Esophagus muscularis mucosa (tissue), 4 donors: Measurements from ENCODE around the gene CABP4. TPM values are rescaled to one million over a fixed set of nuclear protein-coding genes. Genes with fewer than 3 reads are reported as not detected.
"Not testable (repeated sequence)": the region's sequence is repeated elsewhere in the genome, so short reads cannot be mapped to it uniquely, and the experiment has no call there.

Experiments
- DNase-seq: peaks from one replicate; pipeline ENCODE4 v3.0.0-alpha.2; 2017; ENCODE audit errors: extremely low spot score
- H3K27ac ChIP-seq, 4 donors: fragments of 200-600 bp; sonication (generic); replicated peaks in 1 of 4; 1 replicate in 3 of 4; 2 replicates in 1 of 4; pipeline ENCODE4 v1.5.1; 2016 to 2019; ENCODE audit warnings: mild to moderate bottlenecking in 1 of 4
- H3K27me3 ChIP-seq, 4 donors: fragments of 200-600 bp; sonication (generic); one replicate each; pipeline versions ENCODE4 v1.5.1 to v1.6.0; 2016 to 2019
- H3K36me3 ChIP-seq, 4 donors: fragments of 200-600 bp; sonication (generic); one replicate each; pipeline ENCODE4 v1.5.1; 2016 to 2019
- H3K4me1 ChIP-seq, 4 donors: fragments of 200-600 bp; sonication (generic); one replicate each; pipeline ENCODE4 v1.5.1; 2016 to 2019
- H3K4me3 ChIP-seq, 4 donors: fragments of 200-600 bp; sonication (generic); 1 replicate in 2 of 4; 2 replicates in 2 of 4; pipeline ENCODE4 v1.5.1; 2016 to 2019; ENCODE audit warnings: mild to moderate bottlenecking in 4 of 4, moderate library complexity in 1 of 4
- H3K9me3 ChIP-seq, 4 donors: fragments of 200-600 bp; sonication (generic); 1 replicate in 3 of 4; 2 replicates in 1 of 4; pipeline ENCODE4 v1.5.1; 2016 to 2019
- CTCF ChIP-seq, 3 experiments: fragments of 200-600 bp in 2 of 3; fragments of 450-650 bp in 1 of 3; sonication (generic) in 2 of 3; IDR thresholded peaks; one replicate each; pipeline ENCODE4 v1.5.1; 2017 to 2019; ENCODE audit warnings: antibody characterized with exemption in 3 of 3, mild to moderate bottlenecking in 2 of 3, moderate library complexity in 1 of 3
- EP300 ChIP-seq: sonication (generic); formaldehyde crosslinking; IDR thresholded peaks from one replicate; pipeline ENCODE4 v1.6.1; 2017; ENCODE audit warnings: antibody characterized with exemption
- POLR2A ChIP-seq: fragments of 450-650 bp; IDR thresholded peaks from one replicate; pipeline ENCODE4 v1.6.1; 2017; ENCODE audit warnings: antibody characterized with exemption, moderate library complexity, mild to moderate bottlenecking, low read depth
- POLR2AphosphoS5 ChIP-seq, 2 donors: sonication (generic); formaldehyde crosslinking; IDR thresholded peaks; one replicate each; pipeline ENCODE4 v1.6.1; 2017; ENCODE audit warnings: antibody characterized with exemption in 2 of 2
- WGBS: methylation state at CpG from one replicate; pipeline ENCODE4 v1.1.5; 2018; 5-methylcytosine and 5-hydroxymethylcytosine counted together
- intact Hi-C: fragments of 100-400 bp; cut with DNase I; formaldehyde crosslinking; loops from one replicate; pipeline ENCODE4 v1.15.1; 2023
- total RNA-seq, 4 donors: library from RNA; depleted of rRNA; stranded (reverse); fragments of >200 nt; gene quantifications; one replicate each; pipeline versions ENCODE4 v1.1.0 to v1.2.1, GENCODE V29; 2016

CABP4 gene
- total RNA-seq, 4 donors from 2014 or later = 0.50 to 2.9 (median 1.5) TPM

- TF ChIP-seq CTCF (IDR thresholded peaks at IDR 0.05) = no peak
- TF ChIP-seq POLR2A = no peak
- no peak for TF ChIP-seq EP300
- TF ChIP-seq POLR2AphosphoS5 (IDR thresholded peaks at IDR 0.05) = no peak
- no peaks in the 10 kb centered on the region for H3K27me3 ChIP-seq
- no peaks in the 10 kb centered on the region for H3K36me3 ChIP-seq
- no peak overlapping the region for H3K27ac ChIP-seq
- no peak for DNase-seq
- peaks cover 31 to 38% (median 32%) of the 10 kb centered on the region in 4 donors for H3K4me1 ChIP-seq
- intact Hi-C loops = no loop called here
- 91% methylated on average over 8 of the region's 13 CpGs for WGBS
- no peaks in the 10 kb centered on the region for H3K9me3 ChIP-seq
- H3K4me3 ChIP-seq = no peak overlapping the region
Observed at GRCh38 chr11:67423466-67423865, 31.7 kb upstream of the CABP4 start.

DNA sequence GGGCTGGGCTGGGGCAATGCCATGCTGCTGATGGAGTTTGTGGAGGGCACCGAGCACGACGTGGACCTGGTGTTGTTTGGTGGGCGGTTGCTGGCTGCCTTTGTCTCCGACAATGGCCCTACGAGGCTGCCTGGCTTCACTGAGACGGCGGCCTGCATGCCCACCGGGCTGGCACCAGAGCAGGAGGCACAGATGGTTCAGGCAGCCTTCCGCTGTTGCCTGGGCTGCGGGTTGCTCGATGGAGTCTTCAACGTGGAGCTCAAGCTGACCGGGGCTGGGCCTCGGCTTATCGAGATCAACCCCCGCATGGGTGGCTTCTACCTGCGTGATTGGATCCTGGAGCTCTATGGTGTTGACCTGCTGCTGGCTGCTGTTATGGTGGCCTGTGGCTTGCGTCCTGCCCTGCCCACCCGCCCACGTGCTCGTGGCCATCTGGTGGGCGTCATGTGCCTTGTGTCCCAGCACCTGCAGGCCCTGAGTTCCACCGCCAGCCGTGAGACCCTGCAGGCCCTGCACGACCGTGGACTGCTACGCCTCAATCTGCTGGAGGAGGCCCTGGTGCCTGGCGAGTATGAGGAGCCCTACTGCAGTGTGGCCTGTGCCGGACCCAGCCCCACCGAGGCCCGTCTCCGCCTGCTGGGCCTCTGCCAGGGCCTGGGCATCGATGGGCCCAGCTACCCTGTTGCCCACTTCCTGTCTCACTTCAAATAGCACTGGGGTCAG lies 31.1 kb upstream of the CABP4 start:
- intact Hi-C loops = no loop called here
- H3K4me1 ChIP-seq = peaks cover 29 to 36% (median 33%) of the 10 kb centered on the region in 4 donors
- no peaks in the 10 kb centered on the region for H3K27me3 ChIP-seq
- H3K9me3 ChIP-seq = no peaks in the 10 kb centered on the region
- 76% methylated on average over 5 of the region's 34 CpGs for WGBS
- DNase-seq = no peak
- H3K36me3 ChIP-seq = no peaks in the 10 kb centered on the region
- TF ChIP-seq POLR2A (no peak), CTCF (IDR thresholded peaks at IDR 0.05) (no peak), EP300 (no peak), POLR2AphosphoS5 (IDR thresholded peaks at IDR 0.05) (no peak)
- H3K27ac ChIP-seq = no peak overlapping the region
- no peak overlapping the region for H3K4me3 ChIP-seq

GRCh38 chr11:67427364-67427859 lies 27.7 kb upstream of the CABP4 start:
- H3K4me3 ChIP-seq = peak overlapping the region; percentile 69 to 98 (median 80)
- H3K27me3 ChIP-seq, intact Hi-C loops, DNase-seq, H3K9me3 ChIP-seq: not testable (repeated sequence)
- H3K4me1 ChIP-seq = peaks cover 21 to 31% (median 26%) of the 10 kb centered on the region in 4 donors
- 83% methylated on average over 18 of the region's 19 CpGs for WGBS
- peak overlapping the region; percentile 86 to 96 (median 94) for H3K27ac ChIP-seq
- H3K36me3 ChIP-seq = peaks cover 6 to 32% (median 25%) of the 10 kb centered on the region in 4 donors

GRCh38 chr11:67428052-67429001 lies 26.8 kb upstream of the CABP4 start, which contains the start of gene RPS6KB2:
TSS of gene RPS6KB2 (plus strand) at chr11:67428494. CDS start at chr11:67428546, 52 bp downstream.
- intact Hi-C loops = no loop called here
- DNase-seq = peak; percentile 99
- no peaks in the 10 kb centered on the region for H3K9me3 ChIP-seq
- peaks cover 21 to 31% (median 26%) of the 10 kb centered on the region in 4 donors for H3K4me1 ChIP-seq
- TF ChIP-seq CTCF (IDR thresholded peaks at IDR 0.05) (peak in 1 of 3 experiments; percentile 29), EP300 (no peak), POLR2AphosphoS5 (IDR thresholded peaks at IDR 0.05) (peak; percentile 98 to 99), POLR2A (peak; percentile 86)
- H3K27ac ChIP-seq = peak within 1 kb of the TSS; percentile 86 to 96 (median 94)
- WGBS = under 1% methylated on average over 32 of the region's 68 CpGs
- H3K36me3 ChIP-seq = peaks cover 15 to 42% (median 34%) of the 10 kb centered on the region in 4 donors
- peak within 1 kb of the TSS; percentile 69 to 98 (median 80) for H3K4me3 ChIP-seq
- no peaks in the 10 kb centered on the region for H3K27me3 ChIP-seq
